OCI-LY3 (cell line): ENCODE data around the gene UBLCP1.
A peak's percentile ranks its signal among the peaks of the same experiment; 100 is the strongest.

Experiments
- H2AFZ ChIP-seq: fragments of 200-600, 300-600 bp; shearing (Covaris generic); 2 replicates; pipeline ENCODE4 v1.6.0; 2014; ENCODE audit warnings: antibody characterized with exemption, low read depth, low read length
- H3K27ac ChIP-seq: fragments of 200-600, 300-600 bp; sonication (generic); 2 replicates; pipeline ENCODE4 v1.5.1; 2014; ENCODE audit warnings: mild to moderate bottlenecking, low read length, moderate library complexity, mixed read lengths
- H3K27me3 ChIP-seq: fragments of 200-600, 300-600 bp; sonication (generic); 2 replicates; pipeline ENCODE4 v1.6.1; 2014; ENCODE audit warnings: low read depth, low read length, mixed read lengths
- H3K36me3 ChIP-seq: fragments of 200-600, 300-600 bp; sonication (generic); replicated peaks from 2 replicates; pipeline ENCODE3; 2014; ENCODE audit warnings: low read depth, low read length, mixed read lengths
- H3K4me1 ChIP-seq: fragments of 300-600, 200-600 bp; sonication (generic); 2 replicates; pipeline ENCODE4 v1.6.1; 2014; ENCODE audit warnings: low read length, mixed read lengths
- H3K4me2 ChIP-seq: fragments of 200-600, 300-600 bp; sonication (generic); 2 replicates; pipeline ENCODE4 v1.6.1; 2014; ENCODE audit warnings: low read length, mixed read lengths
- H3K4me3 ChIP-seq: fragments of 300-600, 200-600 bp; sonication (generic); 2 replicates; pipeline ENCODE4 v1.5.1; 2014; ENCODE audit warnings: antibody characterized with exemption, mild to moderate bottlenecking, low read length, moderate library complexity
- H3K79me2 ChIP-seq: fragments of 300-600, 200-600 bp; shearing (Covaris generic); 2 replicates; pipeline ENCODE4 v1.6.1; 2014; ENCODE audit warnings: mild to moderate bottlenecking, low read length, mixed read lengths
- H3K9ac ChIP-seq: fragments of 300-600, 200-600 bp; shearing (Covaris generic); 2 replicates; pipeline ENCODE4 v1.6.0; 2014; ENCODE audit warnings: mild to moderate bottlenecking, low read length, moderate library complexity
- H3K9me3 ChIP-seq: fragments of 200-600, 300-600 bp; shearing (Covaris generic); 2 replicates; pipeline ENCODE4 v1.6.1; 2014; ENCODE audit warnings: low read length, mixed read lengths; ENCODE audit not compliant: insufficient read depth
- H4K20me1 ChIP-seq: fragments of 200-600, 300-600 bp; sonication (generic); 2 replicates; pipeline ENCODE4 v1.6.1; 2016; ENCODE audit warnings: low read length, mixed read lengths; ENCODE audit not compliant: insufficient read depth
- CTCF ChIP-seq: fragments of 200-600, 300-600 bp; sonication (generic); IDR thresholded peaks from 2 replicates; pipeline ENCODE4 v1.5.1; 2014; ENCODE audit warnings: antibody characterized with exemption, low read length, low read depth
- EZH2phosphoT487 ChIP-seq: fragments of 200-600 bp; shearing (Covaris generic); IDR thresholded peaks from 2 replicates; pipeline ENCODE4 v1.6.1; 2018; ENCODE audit warnings: antibody characterized with exemption, mixed run types, low read depth

UBLCP1 gene

GRCh38 chr5:159333545-159333925 is 70.4 kb downstream of the UBLCP1 start:
- TF ChIP-seq CTCF: no peak
- no peak for TF ChIP-seq EZH2phosphoT487
- peaks cover 55% of the 10 kb centered on the region for H3K36me3 ChIP-seq
- peak overlapping the region; percentile 100 for H3K9ac ChIP-seq
- H3K9me3 ChIP-seq: no peaks in the 10 kb centered on the region
- H2AFZ ChIP-seq: no peak overlapping the region
- H3K4me1 ChIP-seq: peaks cover 92% of the 10 kb centered on the region
- no peaks in the 10 kb centered on the region for H3K27me3 ChIP-seq
- H4K20me1 ChIP-seq: no peaks in the 10 kb centered on the region
- peak overlapping the region; percentile 98 for H3K4me2 ChIP-seq
- peaks cover 60% of the 10 kb centered on the region for H3K79me2 ChIP-seq
- H3K27ac ChIP-seq: peak overlapping the region; percentile 100
- H3K4me3 ChIP-seq: peak overlapping the region; percentile 87
